GM23338 (cell line): ENCODE data around the gene CYP24A1. TPM values are rescaled to one million over a fixed set of nuclear protein-coding genes. Genes with fewer than 3 reads are reported as not detected.

ENCODE experiments used
- ATAC-seq: fragments of 200-7000 bp; cut with Tn5 transposase; 3 replicates; pipeline ENCODE4 v1.9.1; 2020
- DNase-seq: peaks from one replicate; pipeline ENCODE4 v3.0.0-alpha.2; 2015; ENCODE audit warnings: low spot score
- H2AFZ ChIP-seq: fragments of 200-600 bp; sonication (generic); 2 replicates; pipeline ENCODE4 v1.8.0; 2016; ENCODE audit warnings: antibody characterized with exemption, mild to moderate bottlenecking, moderate library complexity
- H3F3A ChIP-seq: fragments of 200-600 bp; sonication (generic); replicated peaks from 2 replicates; pipeline ENCODE4 v1.8.0; 2017; ENCODE audit warnings: antibody characterized with exemption, mixed run types, low read depth
- H3K27ac ChIP-seq: fragments of 200-600 bp; sonication (generic); 2 replicates; pipeline ENCODE4 v1.6.1; 2016; ENCODE audit warnings: low read depth
- H3K27me3 ChIP-seq: fragments of 200-600 bp; sonication (generic); 2 replicates; pipeline ENCODE4 v1.8.0; 2016; ENCODE audit warnings: mild to moderate bottlenecking, mixed run types, moderate library complexity; ENCODE audit not compliant: insufficient read depth
- H3K36me3 ChIP-seq: fragments of 200-600 bp; sonication (generic); 2 replicates; pipeline ENCODE4 v1.8.0; 2016; ENCODE audit warnings: mild to moderate bottlenecking; ENCODE audit not compliant: insufficient read depth
- H3K4me1 ChIP-seq: fragments of 200-600 bp; sonication (generic); 2 replicates; pipeline ENCODE4 v1.8.0; 2016; ENCODE audit warnings: mild to moderate bottlenecking, moderate library complexity; ENCODE audit not compliant: insufficient read depth
- H3K4me2 ChIP-seq: fragments of 200-600 bp; sonication (generic); 2 replicates; pipeline ENCODE4 v1.7.1; 2017; ENCODE audit warnings: mixed run types
- H3K4me3 ChIP-seq: fragments of 200-600 bp; sonication (generic); 2 replicates; pipeline ENCODE4 v1.6.1; 2016; ENCODE audit warnings: mixed run types
- H3K79me2 ChIP-seq: fragments of 200-600 bp; sonication (generic); replicated peaks from 2 replicates; pipeline ENCODE4 v1.8.0; 2017; ENCODE audit warnings: mild to moderate bottlenecking; ENCODE audit not compliant: insufficient read depth
- H3K9me2 ChIP-seq: fragments of 200-600 bp; sonication (generic); 2 replicates; pipeline ENCODE4 v1.8.0; 2017; ENCODE audit not compliant: insufficient read depth
- H4K20me1 ChIP-seq: fragments of 200-600 bp; sonication (generic); replicated peaks from 2 replicates; pipeline ENCODE4 v1.8.0; 2017; ENCODE audit warnings: mild to moderate bottlenecking; ENCODE audit not compliant: insufficient read depth
- H3K27ac Mint-ChIP-seq: 2 replicates; pipeline ENCODE4 v1.8.0; 2020; ENCODE audit warnings: inconsistent platforms, mild to moderate bottlenecking, moderate library complexity, mixed read lengths
- H3K27me3 Mint-ChIP-seq: 3 replicates; pipeline ENCODE4 v1.8.0; 2022; ENCODE audit warnings: low read depth, mild to moderate bottlenecking, moderate library complexity, mixed read lengths, inconsistent platforms; ENCODE audit not compliant: insufficient read depth, poor library complexity
- H3K36me3 Mint-ChIP-seq: 3 replicates; pipeline ENCODE4 v1.8.0; 2021; ENCODE audit warnings: low read depth, mild to moderate bottlenecking, inconsistent platforms, moderate library complexity, mixed read lengths
- H3K4me1 Mint-ChIP-seq: 3 replicates; pipeline ENCODE4 v1.8.0; 2020; ENCODE audit warnings: mild to moderate bottlenecking, inconsistent platforms, mixed read lengths
- H3K4me3 Mint-ChIP-seq: 3 replicates; pipeline ENCODE4 v1.8.0; 2021; ENCODE audit warnings: moderate library complexity, mild to moderate bottlenecking, inconsistent platforms, mixed read lengths
- H3K9me3 Mint-ChIP-seq: 3 replicates; pipeline ENCODE4 v1.8.0; 2020; ENCODE audit warnings: moderate library complexity, mild to moderate bottlenecking, inconsistent platforms, mixed read lengths
- CREB1 ChIP-seq: fragments of 250-450 bp; sonication (Bioruptor Pico); IDR thresholded peaks from 2 replicates; pipeline ENCODE4 v1.5.0; 2020; ENCODE audit warnings: low read depth, mild to moderate bottlenecking, moderate library complexity
- CTCF ChIP-seq, 2 experiments: fragments of 200-600 bp in 1 of 2; sonication (generic) in 1 of 2; conservative IDR thresholded peaks; 2 replicates each; pipeline versions ENCODE4 v1.5.1 to v1.6.1; 2016 to 2017; ENCODE audit warnings: antibody characterized with exemption in 2 of 2, low read depth in 2 of 2, mild to moderate bottlenecking in 2 of 2, moderate library complexity in 1 of 2
- EZH2phosphoT487 ChIP-seq: fragments of 200-600 bp; sonication (generic); IDR thresholded peaks from one replicate; pipeline ENCODE4 v1.8.1; 2018; ENCODE audit warnings: antibody characterized with exemption; ENCODE audit not compliant: unreplicated experiment
- NANOG ChIP-seq: IDR thresholded peaks from 2 replicates; pipeline ENCODE4 v1.6.1; 2016; ENCODE audit warnings: antibody characterized with exemption, borderline replicate concordance
- POLR2AphosphoS5 ChIP-seq: IDR thresholded peaks from 2 replicates; pipeline ENCODE4 v1.6.1; 2016; ENCODE audit warnings: antibody characterized with exemption, low read depth
- STAT1 ChIP-seq: IDR thresholded peaks from one replicate; pipeline ENCODE4 v1.6.1; 2016; ENCODE audit warnings: antibody characterized with exemption; ENCODE audit not compliant: unreplicated experiment
- ZNF114 ChIP-seq: fragments of 250-450 bp; sonication (Bioruptor Pico); IDR thresholded peaks from 2 replicates; pipeline ENCODE4 v1.5.0; 2020; ENCODE audit warnings: mild to moderate bottlenecking, moderate library complexity
- ZNF331 ChIP-seq: fragments of 250-450 bp; sonication (Bioruptor Pico); IDR thresholded peaks from 2 replicates; pipeline ENCODE4 v1.5.0; 2020; ENCODE audit warnings: low read depth, mild to moderate bottlenecking, moderate library complexity
- ZNF462 ChIP-seq: fragments of 250-450 bp; sonication (Bioruptor Pico); IDR thresholded peaks from 2 replicates; pipeline ENCODE4 v1.5.0; 2020; ENCODE audit warnings: mild to moderate bottlenecking, moderate library complexity
- polyA plus RNA-seq: library from polyadenylated mRNA; unstranded; fragments of >200 nt; fragmentation: Nextera tagmentation; extraction: Ambion mirVana; gene quantifications from 2 replicates; pipeline ENCODE4 v1.2.1, GENCODE V29; 2016
- total RNA-seq: library from RNA; depleted of rRNA; stranded (reverse); fragments of >200 nt; shearing (Covaris generic); gene quantifications from 2 replicates; pipeline ENCODE4 v1.2.3, GENCODE V29; 2014

CYP24A1 gene
- total and polyA plus RNA-seq, 2 experiments from 2014 or later, result 0.10 TPM; not detected in 1

- TF ChIP-seq ZNF331 (no peak), CTCF (conservative IDR thresholded peaks at IDR 0.05; ENCODE audit: low read depth in 2 of 2) (no peak), EZH2phosphoT487 (no peak), POLR2AphosphoS5 (no peak), STAT1 (no peak), NANOG (no peak)
- Histone ChIP-seq H2AFZ (no peak overlapping the region), H3K4me3 (no peak overlapping the region), H3K27ac (no peak overlapping the region), H3K4me2 (no peak overlapping the region), H3F3A (no peaks in the 10 kb centered on the region), H3K9me2 (no peaks in the 10 kb centered on the region), H3K27me3 (no peaks in the 10 kb centered on the region), H3K4me1 (no peaks in the 10 kb centered on the region), H3K36me3 (no peaks in the 10 kb centered on the region), H3K79me2 (no peaks in the 10 kb centered on the region), H4K20me1 (no peaks in the 10 kb centered on the region)
- no peak for ATAC-seq
- no peak for DNase-seq
- Mint-ChIP-seq H3K36me3 (no peaks in the 10 kb centered on the region), H3K9me3 (peaks cover 3% of the 10 kb centered on the region; the same call in 1 of the 3 replicates), H3K4me1 (peaks cover 5% of the 10 kb centered on the region; the same call in 2 of the 3 replicates), H3K27me3 (no peaks in the 10 kb centered on the region), H3K27ac (no peak overlapping the region), H3K4me3 (no peak overlapping the region)
Measured at GRCh38 chr20:54144847-54145414, 28.9 kb downstream of the CYP24A1 start.

GRCh38 chr20:54140927-54141566 lies 32.7 kb downstream of the CYP24A1 start:
- no peak overlapping the region for H3K4me2 ChIP-seq
- H3K4me1 ChIP-seq, result no peaks in the 10 kb centered on the region
- Mint-ChIP-seq H3K9me3 (peaks cover 3% of the 10 kb centered on the region; the same call in 1 of the 3 replicates), H3K27ac (no peak overlapping the region), H3K36me3 (no peaks in the 10 kb centered on the region), H3K4me1 (no peaks in the 10 kb centered on the region), H3K4me3 (no peak overlapping the region), H3K27me3 (no peaks in the 10 kb centered on the region)
- no peak overlapping the region for H3K4me3 ChIP-seq
- DNase-seq, result no peak
- no peaks in the 10 kb centered on the region for H3K79me2 ChIP-seq
- ATAC-seq, result no peak
- no peaks in the 10 kb centered on the region for H3K36me3 ChIP-seq
- H3K9me2 ChIP-seq, result no peaks in the 10 kb centered on the region
- H3K27me3 ChIP-seq, result no peaks in the 10 kb centered on the region
- no peaks in the 10 kb centered on the region for H4K20me1 ChIP-seq
- H3K27ac ChIP-seq, result no peak overlapping the region
- H3F3A ChIP-seq, result no peaks in the 10 kb centered on the region
- H2AFZ ChIP-seq, result no peak overlapping the region
- no peak for TF ChIP-seq CTCF (conservative IDR thresholded peaks at IDR 0.05; ENCODE audit: low read depth in 2 of 2)
- TF ChIP-seq ZNF331, result no peak
- no peak for TF ChIP-seq CREB1 (CRISPR knock-in tag)
- TF ChIP-seq NANOG, result no peak
- no peak for TF ChIP-seq ZNF114 (CRISPR knock-in tag)
- no peak for TF ChIP-seq POLR2AphosphoS5
- no peak for TF ChIP-seq ZNF462 (CRISPR knock-in tag)
